ENCODE data around the gene GNL3L. TPM values are rescaled to one million over a fixed set of nuclear protein-coding genes. Genes with fewer than 3 reads are reported as not detected.
"Not testable (repeated sequence)": the region's sequence is repeated elsewhere in the genome, so short reads cannot be mapped to it uniquely, and the experiment has no call there.

GNL3L gene
- total RNA-seq, 1 donor from 2014 or later, result 25.3 TPM

- intact Hi-C loops (cut with DNase I), result no loop called here
- Histone ChIP-seq H3K36me3 (no peaks in the 10 kb centered on the region), H3K27ac (no peak overlapping the region), H3K4me1 (peaks cover 19% of the 10 kb centered on the region), H3K9me3 (no peaks in the 10 kb centered on the region), H3K4me3 (no peak overlapping the region), H3K27me3 (no peaks in the 10 kb centered on the region)
- TF ChIP-seq POLR2AphosphoS5 (IDR thresholded peaks at IDR 0.05; ENCODE audit: insufficient read depth in 1 of 2, low read depth in 1 of 2) (no peak), POLR2A (IDR thresholded peaks at IDR 0.05) (no peak)
- TF ChIP-seq, protein P1, sequence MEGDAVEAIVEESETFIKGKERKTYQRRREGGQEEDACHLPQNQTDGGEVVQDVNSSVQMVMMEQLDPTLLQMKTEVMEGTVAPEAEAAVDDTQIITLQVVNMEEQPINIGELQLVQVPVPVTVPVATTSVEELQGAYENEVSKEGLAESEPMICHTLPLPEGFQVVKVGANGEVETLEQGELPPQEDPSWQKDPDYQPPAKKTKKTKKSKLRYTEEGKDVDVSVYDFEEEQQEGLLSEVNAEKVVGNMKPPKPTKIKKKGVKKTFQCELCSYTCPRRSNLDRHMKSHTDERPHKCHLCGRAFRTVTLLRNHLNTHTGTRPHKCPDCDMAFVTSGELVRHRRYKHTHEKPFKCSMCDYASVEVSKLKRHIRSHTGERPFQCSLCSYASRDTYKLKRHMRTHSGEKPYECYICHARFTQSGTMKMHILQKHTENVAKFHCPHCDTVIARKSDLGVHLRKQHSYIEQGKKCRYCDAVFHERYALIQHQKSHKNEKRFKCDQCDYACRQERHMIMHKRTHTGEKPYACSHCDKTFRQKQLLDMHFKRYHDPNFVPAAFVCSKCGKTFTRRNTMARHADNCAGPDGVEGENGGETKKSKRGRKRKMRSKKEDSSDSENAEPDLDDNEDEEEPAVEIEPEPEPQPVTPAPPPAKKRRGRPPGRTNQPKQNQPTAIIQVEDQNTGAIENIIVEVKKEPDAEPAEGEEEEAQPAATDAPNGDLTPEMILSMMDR (IDR thresholded peaks at IDR 0.05), result no peak
- no peak for DNase-seq (ENCODE audit: extremely low spot score in 2 of 2)
Observed at GRCh38 chrX:54534271-54534670, 4.3 kb downstream of the GNL3L start.

- H3K27me3 ChIP-seq, result no peaks in the 10 kb centered on the region
- no peak overlapping the region for H3K27ac ChIP-seq
- no peaks in the 10 kb centered on the region for H3K9me3 ChIP-seq
- no peak overlapping the region for H3K4me3 ChIP-seq
- no peaks in the 10 kb centered on the region for H3K4me1 ChIP-seq
- peaks cover 0 to 30% of the 10 kb centered on the region in 2 donors for H3K36me3 ChIP-seq
- no peak for DNase-seq (ENCODE audit: extremely low spot score in 2 of 2)
- TF ChIP-seq, protein P1 (IDR thresholded peaks at IDR 0.05), result no peak
- TF ChIP-seq POLR2A (IDR thresholded peaks at IDR 0.05), result no peak
- TF ChIP-seq POLR2AphosphoS5 (IDR thresholded peaks at IDR 0.05; ENCODE audit: insufficient read depth in 1 of 2, low read depth in 1 of 2), result no peak
- intact Hi-C loops (cut with DNase I), result no loop called here
Observed at GRCh38 chrX:54540289-54540688, 10.3 kb downstream of the GNL3L start.

- H3K4me1 ChIP-seq; H3K4me3 ChIP-seq; intact Hi-C loops (cut with DNase I); H3K27me3 ChIP-seq; H3K9me3 ChIP-seq; DNase-seq (ENCODE audit: extremely low spot score in 2 of 2); H3K27ac ChIP-seq: not testable (repeated sequence)
- peaks cover 0 to 30% of the 10 kb centered on the region in 2 donors for H3K36me3 ChIP-seq
Observed at GRCh38 chrX:54542239-54542638, 12.2 kb downstream of the GNL3L start.

DNA sequence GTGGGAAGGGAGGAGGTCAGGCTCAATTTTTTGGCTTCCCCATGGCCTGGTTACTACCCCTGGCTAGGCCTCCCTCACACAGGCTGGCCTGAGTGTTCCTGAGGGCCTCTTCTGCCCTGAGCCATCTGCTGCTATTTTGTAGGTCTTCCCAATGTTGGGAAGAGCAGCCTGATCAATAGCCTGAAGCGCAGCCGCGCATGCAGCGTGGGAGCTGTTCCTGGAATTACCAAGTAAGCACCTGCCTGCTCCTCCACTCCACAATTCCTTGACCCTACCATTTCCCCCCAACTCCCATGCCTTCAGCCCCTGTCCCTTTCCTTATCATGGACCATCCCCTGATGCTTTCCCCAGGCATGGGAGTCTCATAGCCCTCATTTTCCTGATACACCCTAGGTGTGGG, 20.8 kb downstream of the GNL3L start:
- H3K4me1 ChIP-seq, result no peaks in the 10 kb centered on the region
- H3K27me3 ChIP-seq, result no peaks in the 10 kb centered on the region
- TF ChIP-seq, protein P1 (IDR thresholded peaks at IDR 0.05), result no peak
- TF ChIP-seq POLR2AphosphoS5 (IDR thresholded peaks at IDR 0.05; ENCODE audit: insufficient read depth in 1 of 2, low read depth in 1 of 2) (no peak), POLR2A (IDR thresholded peaks at IDR 0.05) (no peak)
- H3K9me3 ChIP-seq, result no peaks in the 10 kb centered on the region
- intact Hi-C loops (cut with DNase I), result no loop called here
- no peak overlapping the region for H3K27ac ChIP-seq
- peaks cover 0 to 20% of the 10 kb centered on the region in 2 donors for H3K36me3 ChIP-seq
- DNase-seq (ENCODE audit: extremely low spot score in 2 of 2), result peak in 1 of 2 donors; percentile 64
- no peak overlapping the region for H3K4me3 ChIP-seq

- Histone ChIP-seq H3K9me3 (no peaks in the 10 kb centered on the region), H3K27me3 (no peaks in the 10 kb centered on the region), H3K4me3 (no peak overlapping the region), H3K4me1 (no peaks in the 10 kb centered on the region), H3K27ac (no peak overlapping the region), H3K36me3 (peaks cover 0 to 20% of the 10 kb centered on the region in 2 donors)
- TF ChIP-seq POLR2A (IDR thresholded peaks at IDR 0.05) (no peak), POLR2AphosphoS5 (IDR thresholded peaks at IDR 0.05; ENCODE audit: insufficient read depth in 1 of 2, low read depth in 1 of 2) (no peak)
- TF ChIP-seq, protein P1 (IDR thresholded peaks at IDR 0.05), result no peak
- no peak for DNase-seq (ENCODE audit: extremely low spot score in 2 of 2)
- intact Hi-C loops (cut with DNase I), result no loop called here
Observed at GRCh38 chrX:54551801-54552200, 21.8 kb downstream of the GNL3L start.

DNA sequence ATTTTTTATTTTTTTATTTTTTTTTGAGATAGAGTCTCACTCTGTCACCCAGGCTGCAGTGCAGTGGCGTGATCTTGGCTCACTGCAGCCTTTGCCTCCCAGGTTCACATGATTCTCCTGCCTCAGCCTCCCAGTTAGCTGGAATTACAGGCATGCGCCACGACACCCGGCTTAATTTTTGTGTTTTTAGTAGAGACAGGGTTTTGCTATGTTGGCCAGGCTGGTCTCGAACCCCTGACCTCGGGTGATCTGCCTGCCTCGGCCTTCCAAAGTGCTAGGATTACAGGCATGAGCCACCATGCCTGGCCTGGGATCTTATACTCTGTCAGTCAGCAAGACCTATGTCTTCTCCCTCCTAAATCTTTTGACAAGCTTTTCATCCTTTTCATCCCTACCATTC, 25.0 kb downstream of the GNL3L start:
- intact Hi-C loops (cut with DNase I); DNase-seq (ENCODE audit: extremely low spot score in 2 of 2); H3K9me3 ChIP-seq; H3K27me3 ChIP-seq; H3K4me1 ChIP-seq; H3K4me3 ChIP-seq; H3K27ac ChIP-seq: not testable (repeated sequence)
- peaks cover 0 to 39% of the 10 kb centered on the region in 2 donors for H3K36me3 ChIP-seq
